H9 (cell line): Measurements from ENCODE around the gene TJAP1. TPM values are rescaled to one million over a fixed set of nuclear protein-coding genes. Genes with fewer than 3 reads are reported as not detected.

Experiments
- DNase-seq: peaks from one replicate; pipeline ENCODE4 v3.0.0-alpha.2; 2017
- H2AFZ ChIP-seq: one replicate; pipeline ENCODE4 v1.6.1; 2013; ENCODE audit warnings: mild to moderate bottlenecking, low read length, control low read depth, moderate library complexity
- H2AK5ac ChIP-seq: 2 replicates; pipeline ENCODE4 v1.6.1; 2013; ENCODE audit warnings: low read length, control low read depth, mixed read lengths; ENCODE audit not compliant: insufficient read length
- H2BK120ac ChIP-seq: one replicate; pipeline ENCODE4 v1.6.1; 2013; ENCODE audit warnings: low read depth, mild to moderate bottlenecking, low read length, control low read depth, inconsistent platforms; ENCODE audit not compliant: poor library complexity, severe bottlenecking
- H2BK12ac ChIP-seq: 2 replicates; pipeline ENCODE4 v1.6.1; 2013; ENCODE audit warnings: low read length, control low read depth, mixed read lengths, low read depth; ENCODE audit not compliant: insufficient read length
- H2BK15ac ChIP-seq: 2 replicates; pipeline ENCODE4 v1.6.1; 2013; ENCODE audit warnings: low read depth, low read length, control low read depth
- H2BK20ac ChIP-seq: one replicate; pipeline ENCODE4 v1.6.1; 2013; ENCODE audit warnings: low read depth, mild to moderate bottlenecking, low read length, control low read depth, inconsistent platforms; ENCODE audit not compliant: poor library complexity, severe bottlenecking
- H2BK5ac ChIP-seq: 2 replicates; pipeline ENCODE4 v1.6.1; 2013; ENCODE audit warnings: low read length, control low read depth, mixed read lengths; ENCODE audit not compliant: insufficient read length
- H3K14ac ChIP-seq: 2 replicates; pipeline ENCODE4 v1.6.1; 2013; ENCODE audit warnings: low read length, control low read depth; ENCODE audit not compliant: insufficient read depth
- H3K18ac ChIP-seq: 2 replicates; pipeline ENCODE4 v1.6.1; 2013; ENCODE audit warnings: low read depth, mild to moderate bottlenecking, mixed read lengths, low read length, control low read depth; ENCODE audit not compliant: insufficient read length
- H3K23ac ChIP-seq: 2 replicates; pipeline ENCODE4 v1.6.1; 2013; ENCODE audit warnings: low read length, control low read depth, mixed read lengths, low read depth; ENCODE audit not compliant: insufficient read length
- H3K23me2 ChIP-seq: 2 replicates; pipeline ENCODE4 v1.6.1; 2013; ENCODE audit warnings: low read depth, mild to moderate bottlenecking, mixed read lengths, low read length, control low read depth; ENCODE audit not compliant: insufficient read length, poor library complexity, severe bottlenecking
- H3K27ac ChIP-seq: 2 replicates; pipeline ENCODE4 v1.5.1; 2013; ENCODE audit warnings: low read length, control low read depth, mixed read lengths, low read depth; ENCODE audit not compliant: insufficient read length
- H3K27me3 ChIP-seq: 2 replicates; pipeline ENCODE4 v1.6.1; 2013; ENCODE audit warnings: low read length, control low read depth, inconsistent platforms; ENCODE audit not compliant: insufficient read depth
- H3K4ac ChIP-seq: 2 replicates; pipeline ENCODE4 v1.6.1; 2013; ENCODE audit warnings: low read depth, mild to moderate bottlenecking, control low read depth, inconsistent platforms, low read length, moderate library complexity
- H3K4me1 ChIP-seq: 2 replicates; pipeline ENCODE4 v1.6.1; 2013; ENCODE audit warnings: low read length, control low read depth, inconsistent platforms; ENCODE audit not compliant: insufficient read depth
- H3K4me2 ChIP-seq: 2 replicates; pipeline ENCODE4 v1.6.1; 2013; ENCODE audit warnings: low read length, control low read depth, mixed read lengths; ENCODE audit not compliant: insufficient read length, insufficient read depth
- H3K56ac ChIP-seq: 2 replicates; pipeline ENCODE4 v1.6.1; 2013; ENCODE audit warnings: low read depth, mild to moderate bottlenecking, mixed read lengths, low read length, control low read depth; ENCODE audit not compliant: insufficient read length
- H3K79me1 ChIP-seq: 2 replicates; pipeline ENCODE4 v1.6.1; 2013; ENCODE audit warnings: low read depth, mild to moderate bottlenecking, moderate library complexity, low read length, control low read depth, inconsistent platforms; ENCODE audit not compliant: insufficient read depth, poor library complexity, severe bottlenecking
- H3K79me2 ChIP-seq: 2 replicates; pipeline ENCODE4 v1.6.1; 2013; ENCODE audit warnings: low read length, control low read depth, inconsistent platforms; ENCODE audit not compliant: insufficient read depth
- H3K9ac ChIP-seq: 2 replicates; pipeline ENCODE4 v1.6.1; 2013; ENCODE audit warnings: low read length, control low read depth, mixed read lengths; ENCODE audit not compliant: insufficient read length; ENCODE audit errors: extremely low read depth
- H3K9me3 ChIP-seq: one replicate; pipeline ENCODE4 v1.6.1; 2013; ENCODE audit warnings: low read depth, low read length, inconsistent platforms; ENCODE audit not compliant: control insufficient read depth
- H3T11ph ChIP-seq: one replicate; pipeline ENCODE4 v1.6.1; 2013; ENCODE audit warnings: mild to moderate bottlenecking, low read length, control low read depth, inconsistent platforms
- H4K20me1 ChIP-seq: one replicate; pipeline ENCODE4 v1.6.1; 2013; ENCODE audit not compliant: control insufficient read depth, insufficient read length, insufficient read depth
- H4K5ac ChIP-seq: 2 replicates; pipeline ENCODE4 v1.6.1; 2013; ENCODE audit warnings: low read depth, mild to moderate bottlenecking, mixed read lengths, low read length, control low read depth; ENCODE audit not compliant: insufficient read length
- H4K8ac ChIP-seq: replicated peaks from 2 replicates; pipeline ENCODE4 v1.6.1; 2013; ENCODE audit warnings: low read length, control low read depth, mixed read lengths, low read depth; ENCODE audit not compliant: insufficient read length
- H4K91ac ChIP-seq: 2 replicates; pipeline ENCODE4 v1.6.1; 2013; ENCODE audit warnings: low read depth, mild to moderate bottlenecking, moderate library complexity, mixed read lengths, low read length, control low read depth; ENCODE audit not compliant: insufficient read length
- H3K27ac Mint-ChIP-seq, 3 experiments: 2 replicates in 2 of 3; 3 replicates in 1 of 3; pipeline ENCODE4 v1.8.0; 2020 to 2021; ENCODE audit warnings: mixed read lengths in 3 of 3, mild to moderate bottlenecking in 1 of 3, moderate library complexity in 1 of 3
- H3K27me3 Mint-ChIP-seq: 2 replicates; pipeline ENCODE4 v1.8.0; 2021; ENCODE audit warnings: low read depth, mild to moderate bottlenecking, moderate library complexity, mixed read lengths
- H3K36me3 Mint-ChIP-seq, 3 experiments: 2 replicates in 2 of 3; 3 replicates in 1 of 3; pipeline ENCODE4 v1.8.0; 2020 to 2021; ENCODE audit warnings: low read depth in 3 of 3, mixed read lengths in 3 of 3; ENCODE audit not compliant: insufficient read depth in 1 of 3
- H3K4me1 Mint-ChIP-seq, 2 experiments: 2 replicates each; pipeline ENCODE4 v1.8.0; 2020; ENCODE audit warnings: mixed read lengths in 2 of 2
- H3K4me3 Mint-ChIP-seq, 2 experiments: 2 replicates in 1 of 2; 3 replicates in 1 of 2; pipeline ENCODE4 v1.8.0; 2020 to 2021; ENCODE audit warnings: mild to moderate bottlenecking in 2 of 2, mixed read lengths in 2 of 2, moderate library complexity in 1 of 2
- H3K9me3 Mint-ChIP-seq, 2 experiments: 2 replicates in 1 of 2; 3 replicates in 1 of 2; pipeline ENCODE4 v1.8.0; 2020; ENCODE audit warnings: mild to moderate bottlenecking in 2 of 2, mixed read lengths in 2 of 2, moderate library complexity in 1 of 2
- CTCF ChIP-seq: fragments of 200-600 bp; sonication (generic); conservative IDR thresholded peaks from 3 replicates; pipeline ENCODE4 v1.8.0; 2021; ENCODE audit warnings: antibody characterized with exemption, mild to moderate bottlenecking
- WGBS: extraction: QIAGEN DNeasy Blood & Tissue Kit; methylation state at CpG from one replicate; pipeline ENCODE4 v1.1.7; 2013; ENCODE audit warnings: missing lambda C conversion rate, low lambda C conversion rate, mixed read lengths; ENCODE audit not compliant: insufficient read length; ENCODE audit errors: extremely low coverage; 5-methylcytosine and 5-hydroxymethylcytosine counted together
- total RNA-seq: library from RNA; stranded (reverse); gene quantifications from 2 replicates; pipeline ENCODE4 v1.2.1, GENCODE V29; 2021

Gene TJAP1
- total RNA-seq, 1 experiment from 2014 or later: 45.1 TPM

GRCh38 chr6:43468748-43469681, 8.4 kb upstream of the TJAP1 start:
- DNase-seq: peak; percentile 31

More at GRCh38 chr6:43468748-43469681, 8.4 kb upstream of the TJAP1 start:
- no peak overlapping the region for H2BK20ac ChIP-seq
- H3K9me3 ChIP-seq: no peaks in the 10 kb centered on the region
- H3K27ac ChIP-seq: no peak overlapping the region
- H3K14ac ChIP-seq: no peak overlapping the region
- H3K23me2 ChIP-seq: no peaks in the 10 kb centered on the region
- no peaks in the 10 kb centered on the region for H3K79me2 ChIP-seq
- H3K56ac ChIP-seq: no peak overlapping the region
- no peaks in the 10 kb centered on the region for H3K36me3 Mint-ChIP-seq
- H3K27me3 ChIP-seq: no peaks in the 10 kb centered on the region
- no peak overlapping the region for H2AK5ac ChIP-seq
- H3K4ac ChIP-seq: no peak overlapping the region
- H2BK15ac ChIP-seq: no peak overlapping the region
- H2BK12ac ChIP-seq: no peak overlapping the region
- no peak overlapping the region for H2AFZ ChIP-seq
- H3K4me2 ChIP-seq: no peak overlapping the region
- peaks cover 3% of the 10 kb centered on the region; the same call in 1 of the 2 replicates for H3K4me1 ChIP-seq
- no peak overlapping the region for H3K23ac ChIP-seq
- no peak overlapping the region for H3K9ac ChIP-seq
- no peaks in the 10 kb centered on the region for H3K9me3 Mint-ChIP-seq
- H3K79me1 ChIP-seq: no peaks in the 10 kb centered on the region
- peaks cover 6% of the 10 kb centered on the region for H3K27me3 Mint-ChIP-seq
- peaks cover 12 to 16% of the 10 kb centered on the region in 2 experiments for H3K4me1 Mint-ChIP-seq
- no peak overlapping the region for H4K91ac ChIP-seq
- H4K20me1 ChIP-seq: no peaks in the 10 kb centered on the region
- no peak overlapping the region for H3K4me3 Mint-ChIP-seq
- TF ChIP-seq CTCF: no peak
- peak overlapping the region in 2 of 3 experiments; percentile 81 to 95; a peak in 4 of 7 replicates for H3K27ac Mint-ChIP-seq
- H4K8ac ChIP-seq: no peak overlapping the region
- no peak overlapping the region for H4K5ac ChIP-seq
- H3T11ph ChIP-seq: no peak overlapping the region
- H2BK120ac ChIP-seq: no peak overlapping the region
- H2BK5ac ChIP-seq: no peak overlapping the region
- no CpG with 5 or more reads among the region's 13 CpGs for WGBS
- H3K18ac ChIP-seq: no peak overlapping the region
